Stimulated activated CD4-positive, alpha-beta T cell treated with anti-CD3 and anti-CD28 coated beads, Interleukin-1b, Interleukin-23, amount 100 ng/mL, for 24 hours (primary cell): ENCODE measurements around the gene LRRC41.
"Not testable (repeated sequence)": the region's sequence is repeated elsewhere in the genome, so short reads cannot be mapped to it uniquely, and the experiment has no call there.

ENCODE experiments used
- DNase-seq, 4 experiments: peaks; one replicate each; pipeline ENCODE4 v3.0.0-alpha.2; 2020; ENCODE audit warnings: low read depth in 4 of 4, low spot score in 1 of 4

Gene LRRC41, protein sequence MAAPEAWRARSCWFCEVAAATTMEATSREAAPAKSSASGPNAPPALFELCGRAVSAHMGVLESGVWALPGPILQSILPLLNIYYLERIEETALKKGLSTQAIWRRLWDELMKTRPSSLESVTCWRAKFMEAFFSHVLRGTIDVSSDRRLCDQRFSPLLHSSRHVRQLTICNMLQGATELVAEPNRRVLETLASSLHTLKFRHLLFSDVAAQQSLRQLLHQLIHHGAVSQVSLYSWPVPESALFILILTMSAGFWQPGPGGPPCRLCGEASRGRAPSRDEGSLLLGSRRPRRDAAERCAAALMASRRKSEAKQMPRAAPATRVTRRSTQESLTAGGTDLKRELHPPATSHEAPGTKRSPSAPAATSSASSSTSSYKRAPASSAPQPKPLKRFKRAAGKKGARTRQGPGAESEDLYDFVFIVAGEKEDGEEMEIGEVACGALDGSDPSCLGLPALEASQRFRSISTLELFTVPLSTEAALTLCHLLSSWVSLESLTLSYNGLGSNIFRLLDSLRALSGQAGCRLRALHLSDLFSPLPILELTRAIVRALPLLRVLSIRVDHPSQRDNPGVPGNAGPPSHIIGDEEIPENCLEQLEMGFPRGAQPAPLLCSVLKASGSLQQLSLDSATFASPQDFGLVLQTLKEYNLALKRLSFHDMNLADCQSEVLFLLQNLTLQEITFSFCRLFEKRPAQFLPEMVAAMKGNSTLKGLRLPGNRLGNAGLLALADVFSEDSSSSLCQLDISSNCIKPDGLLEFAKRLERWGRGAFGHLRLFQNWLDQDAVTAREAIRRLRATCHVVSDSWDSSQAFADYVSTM

DNA sequence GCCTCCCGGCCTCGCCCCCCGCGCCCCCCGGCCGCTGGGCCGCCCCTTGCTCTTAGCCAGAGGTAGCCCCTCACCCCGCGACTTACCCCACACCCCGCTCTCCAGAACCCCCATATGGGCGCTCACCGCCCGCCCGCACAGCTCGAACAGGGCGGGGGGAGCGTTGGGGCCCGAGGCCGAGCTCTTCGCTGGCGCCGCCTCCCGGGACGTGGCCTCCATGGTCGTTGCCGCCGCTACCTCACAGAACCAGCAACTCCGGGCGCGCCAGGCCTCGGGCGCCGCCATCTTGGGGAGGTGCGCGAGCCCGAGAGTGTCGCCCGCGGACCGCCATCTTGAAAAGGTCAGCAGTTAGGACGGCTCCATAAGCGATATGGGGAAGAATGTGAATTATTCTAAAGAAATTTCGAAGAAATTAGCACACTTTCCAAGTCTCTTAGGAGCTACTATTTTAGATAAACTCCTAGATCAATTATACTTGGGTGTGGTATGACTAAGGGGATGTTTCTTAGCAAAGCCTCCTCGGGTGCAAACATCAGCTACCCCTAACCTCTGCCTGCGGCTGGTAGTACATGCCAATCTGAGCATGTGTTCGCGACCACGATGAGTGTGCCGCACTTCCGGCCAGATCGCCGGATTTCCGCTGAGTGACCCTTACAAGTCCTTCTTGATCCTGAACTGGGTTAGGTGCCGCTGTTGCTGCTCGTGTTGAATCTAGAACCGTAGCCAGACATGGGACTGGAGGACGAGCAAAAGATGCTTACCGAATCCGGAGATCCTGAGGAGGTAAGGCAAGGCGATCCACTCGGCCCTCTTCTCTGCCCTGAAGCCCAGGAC is at the start of gene LRRC41, which contains the start of gene UQCRH:
TSS of gene LRRC41 (minus strand) at position 579 of the 834 bp plus-strand sequence. CDS start at position 285, 294 bp downstream.
TSS of gene UQCRH (plus strand) at position 661 of the 834 bp plus-strand sequence. CDS start at position 730, 69 bp downstream.
- DNase-seq = peak; percentile 78 to 85 (median 85)

DNA sequence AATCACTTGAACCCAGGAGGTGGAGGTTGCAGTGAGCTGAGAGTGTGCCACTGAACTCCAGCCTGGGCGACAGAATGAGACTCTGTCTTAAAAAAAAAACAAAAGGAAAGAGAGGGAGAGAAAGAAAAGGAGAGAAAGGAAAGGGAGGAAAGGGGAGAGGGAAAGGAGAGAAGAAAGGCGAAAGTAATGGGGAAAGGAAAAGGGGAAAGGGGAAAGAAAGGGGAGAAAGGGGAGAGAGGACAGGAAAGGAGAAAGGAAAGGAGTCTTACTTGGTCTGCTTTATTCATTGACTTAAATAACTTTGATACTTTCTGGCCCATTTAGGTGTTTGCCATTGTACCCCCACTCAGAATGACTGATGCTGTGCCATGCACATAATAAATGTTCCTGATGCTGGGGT is 48.9 kb upstream of the LRRC41 start:
- DNase-seq = no peak

DNA sequence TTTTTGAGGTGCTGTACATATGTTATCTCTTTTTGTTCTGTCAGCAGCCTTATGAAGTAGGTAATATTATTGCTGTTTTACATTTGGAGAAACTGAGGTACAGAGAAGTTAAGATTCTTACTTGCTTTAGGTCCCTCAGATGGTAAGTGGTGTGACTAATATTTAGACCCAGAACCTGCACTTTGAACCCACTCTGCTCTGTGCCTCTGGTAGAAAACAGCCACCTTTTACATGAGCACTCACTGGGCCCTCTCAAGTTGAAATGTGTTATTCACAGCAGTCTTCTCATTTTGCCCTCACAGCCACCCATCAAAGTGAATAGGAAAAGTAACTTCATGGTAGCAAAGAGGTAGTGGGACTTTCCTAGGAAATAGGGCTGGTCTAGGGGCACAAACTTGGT is 41.9 kb upstream of the LRRC41 start:
- no peak for DNase-seq

DNA sequence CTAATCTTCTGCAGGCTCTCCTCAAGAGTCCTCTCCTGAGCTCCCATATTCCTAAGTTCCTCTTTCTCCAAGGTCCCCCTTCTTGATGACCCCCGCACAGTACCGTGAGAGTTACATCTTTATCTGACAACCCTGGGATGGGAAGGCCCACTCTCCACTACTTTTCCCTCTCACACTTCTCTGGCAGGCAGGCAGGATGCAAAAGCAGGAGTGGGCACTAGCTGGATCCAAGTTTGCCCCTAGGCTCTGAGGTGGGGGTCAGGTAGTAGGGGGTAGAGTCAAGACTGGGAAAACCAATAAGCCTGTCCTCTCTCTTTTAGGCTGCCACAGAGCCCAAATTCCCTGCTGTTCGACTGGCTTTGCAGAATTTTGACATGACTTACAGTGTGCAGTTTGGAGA is 41.1 kb upstream of the LRRC41 start:
- DNase-seq = no peak

DNA sequence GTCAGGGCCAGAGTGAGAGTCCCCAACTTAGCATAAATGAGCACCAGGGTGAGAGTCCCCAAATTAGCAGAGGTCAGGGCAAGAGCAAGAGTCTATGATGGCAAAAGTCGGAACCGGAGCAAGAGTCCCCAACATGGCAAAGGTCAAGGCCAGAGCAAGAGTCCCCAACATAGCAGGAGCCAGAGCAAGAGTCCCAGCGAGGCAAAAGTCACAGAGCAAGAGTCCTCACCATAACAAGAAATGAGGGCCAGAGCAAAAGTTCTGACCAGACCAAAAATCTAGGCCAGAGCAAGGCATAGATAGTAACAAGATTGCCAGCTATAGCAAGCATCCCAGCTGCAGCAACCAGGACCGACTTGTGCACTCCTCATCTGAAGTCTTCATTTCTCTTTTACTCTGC is 40.3 kb upstream of the LRRC41 start:
- no peak for DNase-seq

DNA sequence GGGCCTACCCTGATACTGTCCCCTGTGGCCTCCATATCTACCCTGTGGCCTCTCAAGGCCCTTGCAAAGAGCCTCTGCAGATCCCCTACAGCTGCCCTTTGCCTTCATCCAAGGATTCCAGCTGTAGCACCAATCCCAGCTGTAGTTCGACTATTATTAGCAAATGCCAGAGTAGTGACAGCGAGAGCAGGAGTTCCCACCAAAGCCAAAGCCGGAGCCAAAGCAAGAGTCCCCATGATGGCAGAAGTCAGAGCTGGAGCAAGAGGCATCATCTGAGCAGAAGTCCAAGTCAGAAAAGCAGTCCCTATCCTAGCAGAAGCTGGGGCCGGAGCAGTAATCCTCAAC is 39.9 kb upstream of the LRRC41 start:
- DNase-seq = no peak

DNA sequence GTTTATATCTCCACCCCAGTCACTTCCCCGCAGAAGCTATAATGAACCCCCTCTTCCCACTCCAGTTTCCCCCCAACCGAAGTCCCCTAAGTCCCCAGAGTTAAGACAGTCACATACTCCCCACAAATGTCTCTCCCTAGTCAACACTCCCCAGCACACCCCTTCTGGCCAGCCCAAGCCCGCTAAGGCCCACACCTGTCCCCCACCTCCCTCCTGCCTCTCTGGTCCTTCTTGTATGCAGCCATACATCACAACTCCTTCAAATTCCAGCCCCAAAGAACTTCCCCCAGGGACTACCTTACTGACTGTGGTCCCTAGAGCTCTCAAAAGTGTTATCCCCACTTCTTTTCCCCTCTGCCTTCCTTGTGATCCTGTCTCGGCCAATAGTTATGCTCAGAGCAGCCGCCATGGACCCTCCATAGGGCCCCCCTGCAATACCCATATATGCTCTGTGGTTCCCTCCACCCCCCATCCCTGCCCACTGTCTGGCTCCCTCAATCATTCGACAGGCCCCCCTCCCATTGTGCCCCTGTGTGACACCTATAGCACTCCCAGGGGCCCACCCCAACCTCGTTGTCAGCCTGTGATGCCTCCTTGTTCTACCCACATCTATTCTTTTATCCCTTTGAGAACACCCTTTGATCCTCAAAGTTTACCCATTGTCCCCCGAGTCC is 39.4 kb upstream of the LRRC41 start:
- no peak for DNase-seq

DNA sequence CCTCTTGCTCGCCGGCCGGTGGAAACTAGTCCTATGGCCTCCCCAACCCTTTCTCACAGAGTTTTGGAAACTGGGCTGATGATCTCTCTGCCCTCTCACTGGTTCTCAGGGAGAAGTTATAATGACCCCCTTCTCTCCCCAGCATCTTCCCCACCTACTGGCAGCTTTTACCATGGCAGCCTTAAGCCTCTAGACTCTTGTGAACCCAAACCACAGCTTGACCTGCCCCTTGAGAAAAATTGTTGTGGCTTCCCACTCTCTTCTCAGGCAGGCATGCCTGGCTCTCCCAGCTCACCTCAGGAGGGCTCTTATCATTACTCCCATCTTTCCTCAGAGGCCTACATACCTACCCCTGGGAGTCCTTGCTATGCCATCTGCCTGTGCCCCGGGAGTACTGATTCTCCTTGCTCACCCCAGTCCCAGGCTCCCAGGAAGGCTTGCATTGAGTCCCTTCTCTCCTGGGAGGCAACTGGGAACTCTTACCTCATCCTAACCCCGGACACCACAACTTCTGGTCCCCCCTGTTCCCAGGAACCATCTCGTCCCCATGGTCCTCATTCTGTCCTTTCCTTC is 38.8 kb upstream of the LRRC41 start:
- DNase-seq = no peak

DNA sequence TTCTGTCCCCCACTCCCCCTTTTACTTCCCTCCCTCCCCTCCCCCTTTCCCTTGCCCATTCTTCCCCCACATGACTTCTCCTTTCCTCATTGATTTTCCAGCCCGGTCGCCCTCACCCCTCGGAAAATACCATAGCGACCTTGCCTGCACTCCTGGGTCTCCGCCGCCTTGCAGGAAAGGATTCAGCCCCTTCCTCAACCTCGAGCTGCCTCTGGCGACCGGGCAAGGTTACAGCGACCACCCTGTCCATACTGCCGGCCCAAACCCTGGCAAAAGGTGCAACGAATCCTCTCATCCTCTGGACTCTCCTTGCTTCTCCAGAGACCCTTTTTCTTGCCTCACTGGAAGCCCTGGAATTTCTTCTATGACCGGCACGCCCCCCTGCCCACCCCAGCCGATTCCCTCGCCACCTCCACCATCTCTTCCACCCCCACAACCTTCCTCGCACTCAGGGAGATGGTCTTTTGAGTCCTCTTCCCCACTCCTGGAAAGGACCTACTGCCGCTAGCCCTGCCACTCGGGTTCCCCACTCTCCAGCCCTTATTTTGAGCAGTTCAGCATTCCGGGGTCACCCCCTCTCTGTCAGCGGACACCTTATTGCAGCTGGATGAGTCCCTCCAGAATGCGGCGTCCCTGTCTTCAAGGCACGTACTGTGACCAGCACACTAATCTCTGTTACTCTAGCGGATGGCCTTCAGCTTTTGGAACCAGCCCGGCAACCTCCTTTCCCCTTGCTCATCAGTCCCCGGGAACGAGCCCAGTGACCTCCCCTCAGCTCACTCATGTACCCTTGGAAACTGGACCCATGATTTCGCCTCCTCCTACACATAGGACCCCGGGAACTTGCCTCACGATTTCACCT is 38.0 kb upstream of the LRRC41 start:
- DNase-seq = no peak

DNA sequence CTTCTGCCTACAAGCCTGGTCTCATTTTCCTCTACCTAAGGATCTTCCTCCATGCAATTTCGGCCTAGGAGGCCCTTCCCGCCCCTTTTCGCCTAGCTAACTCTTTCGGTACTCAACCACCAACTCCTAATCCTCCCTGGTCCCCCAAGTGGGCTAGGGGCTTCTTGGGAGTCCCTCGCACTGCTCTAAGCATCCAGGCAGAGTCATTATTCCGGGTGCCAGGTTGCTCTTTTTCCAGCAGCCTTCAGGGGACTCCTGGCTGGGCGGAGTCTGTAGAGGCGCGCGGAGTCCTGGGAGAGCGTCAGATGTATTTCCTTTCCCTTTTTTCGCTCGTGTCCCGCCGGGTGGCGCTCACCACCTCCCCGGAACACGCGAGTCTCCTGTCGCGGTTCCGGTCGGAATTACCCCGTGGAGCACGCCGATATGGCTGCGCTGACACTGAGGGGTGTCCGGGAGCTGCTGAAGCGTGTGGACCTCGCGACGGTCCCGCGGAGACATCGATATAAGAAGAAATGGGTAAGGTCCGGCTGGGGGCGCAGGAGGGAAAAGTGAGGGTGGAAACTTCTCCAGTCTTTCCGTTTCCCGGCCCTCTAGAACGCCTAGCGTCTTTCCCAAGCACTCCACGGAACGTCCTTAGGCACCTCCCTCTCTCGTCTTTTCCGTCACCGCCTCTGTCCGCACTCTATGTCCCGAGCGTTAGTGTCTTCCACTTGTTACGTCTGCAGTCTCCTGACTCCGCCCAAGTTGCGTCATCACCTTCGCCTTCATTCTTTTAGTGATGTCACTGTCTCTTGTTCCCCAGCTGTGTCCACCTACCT is 37.2 kb upstream of the LRRC41 start, which contains the start of gene NSUN4:
TSS of gene NSUN4 (plus strand) at position 404 of the 818 bp plus-strand sequence. CDS start at position 424, 20 bp downstream.
- peak; percentile 53 to 81 (median 70) for DNase-seq

DNA sequence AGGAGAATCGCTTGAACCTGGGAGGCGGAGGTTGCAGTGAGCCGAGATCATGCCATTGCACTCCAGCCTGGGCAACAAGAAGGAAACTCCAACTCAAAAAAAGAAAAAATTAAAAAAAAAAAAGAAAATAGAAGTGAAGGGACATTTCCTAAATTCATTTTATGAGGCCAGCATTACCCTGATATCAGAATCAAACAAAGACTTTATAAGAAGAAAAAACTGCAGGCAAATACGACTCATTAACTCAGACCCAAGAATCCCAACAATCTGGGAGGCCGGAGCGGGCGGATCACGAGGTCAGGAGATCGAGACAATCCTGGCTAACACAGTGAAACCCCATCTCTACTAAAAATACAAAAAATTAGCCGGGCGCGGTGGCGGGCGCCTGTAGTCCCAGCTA is 34.0 kb upstream of the LRRC41 start:
- not testable (repeated sequence) for DNase-seq

DNA sequence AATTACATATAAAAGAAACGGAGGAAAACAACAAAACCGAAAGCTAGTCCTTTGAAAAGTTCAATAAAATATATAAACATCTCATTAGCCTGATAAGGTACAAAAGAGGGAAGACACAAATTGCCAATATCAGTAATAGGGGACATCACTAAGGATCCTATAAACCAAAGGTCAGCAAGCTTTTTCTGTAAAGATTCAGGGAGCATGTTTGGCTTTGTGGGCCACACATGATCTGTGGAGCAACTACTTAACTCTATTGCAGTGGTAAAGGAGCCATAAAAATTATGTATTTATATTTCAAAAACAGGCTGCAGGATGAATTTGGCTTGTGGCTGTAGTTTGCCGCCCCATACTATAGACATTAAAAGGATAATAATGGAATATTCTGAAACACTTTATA is 31.7 kb upstream of the LRRC41 start:
- no peak for DNase-seq

DNA sequence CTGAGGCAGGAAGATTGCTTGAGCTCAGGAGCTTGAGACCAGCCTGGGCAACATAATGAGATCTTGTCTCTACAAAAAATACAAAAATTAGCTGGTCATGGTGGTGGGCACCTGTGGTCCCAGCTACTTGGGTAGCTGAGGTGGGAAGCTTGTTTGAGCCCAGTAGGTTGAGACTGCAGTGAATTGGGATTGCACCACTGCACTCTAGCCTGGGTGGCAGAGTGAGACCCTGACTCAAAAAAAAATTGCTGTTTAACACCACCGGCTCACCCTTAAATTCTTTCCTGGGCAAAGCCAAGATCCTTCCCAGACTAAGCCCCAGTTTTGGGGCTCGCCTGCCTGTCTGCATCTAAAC is 30.6 kb upstream of the LRRC41 start:
- no peak for DNase-seq

DNA sequence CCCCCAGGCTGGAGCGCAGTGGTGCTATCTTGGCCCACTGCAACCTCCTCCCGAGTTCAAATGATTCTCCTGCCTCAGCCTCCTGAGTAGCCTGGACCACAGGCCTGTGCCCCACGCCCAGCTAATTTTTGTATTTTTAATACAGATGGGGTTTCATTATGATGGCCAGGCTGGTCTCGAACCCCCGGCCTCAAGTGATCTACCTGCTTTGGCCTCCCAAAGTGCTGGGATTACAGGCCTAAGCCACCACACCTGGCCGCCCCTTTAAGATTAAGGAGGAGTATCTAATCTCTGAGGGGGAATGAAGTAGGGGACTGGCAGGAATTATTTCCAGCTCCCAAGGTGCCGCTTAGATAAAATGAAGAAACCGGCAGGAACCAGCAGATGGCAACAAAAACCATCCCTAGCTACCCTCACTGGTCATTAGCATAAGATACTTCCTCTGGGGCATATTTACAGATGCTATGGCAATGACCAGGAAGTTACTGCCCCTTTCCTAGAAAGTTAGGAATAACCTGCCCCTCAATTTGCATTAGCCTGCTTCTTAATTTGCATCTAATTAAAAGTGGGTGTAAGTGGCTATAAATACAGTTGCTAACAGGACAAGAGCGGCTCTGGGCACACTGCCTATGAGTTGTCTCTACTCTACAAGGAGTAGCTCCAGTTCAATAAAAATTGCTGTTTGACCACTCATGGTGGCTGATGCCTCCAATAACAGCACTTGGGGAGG is 30.0 kb upstream of the LRRC41 start:
- DNase-seq = no peak

DNA sequence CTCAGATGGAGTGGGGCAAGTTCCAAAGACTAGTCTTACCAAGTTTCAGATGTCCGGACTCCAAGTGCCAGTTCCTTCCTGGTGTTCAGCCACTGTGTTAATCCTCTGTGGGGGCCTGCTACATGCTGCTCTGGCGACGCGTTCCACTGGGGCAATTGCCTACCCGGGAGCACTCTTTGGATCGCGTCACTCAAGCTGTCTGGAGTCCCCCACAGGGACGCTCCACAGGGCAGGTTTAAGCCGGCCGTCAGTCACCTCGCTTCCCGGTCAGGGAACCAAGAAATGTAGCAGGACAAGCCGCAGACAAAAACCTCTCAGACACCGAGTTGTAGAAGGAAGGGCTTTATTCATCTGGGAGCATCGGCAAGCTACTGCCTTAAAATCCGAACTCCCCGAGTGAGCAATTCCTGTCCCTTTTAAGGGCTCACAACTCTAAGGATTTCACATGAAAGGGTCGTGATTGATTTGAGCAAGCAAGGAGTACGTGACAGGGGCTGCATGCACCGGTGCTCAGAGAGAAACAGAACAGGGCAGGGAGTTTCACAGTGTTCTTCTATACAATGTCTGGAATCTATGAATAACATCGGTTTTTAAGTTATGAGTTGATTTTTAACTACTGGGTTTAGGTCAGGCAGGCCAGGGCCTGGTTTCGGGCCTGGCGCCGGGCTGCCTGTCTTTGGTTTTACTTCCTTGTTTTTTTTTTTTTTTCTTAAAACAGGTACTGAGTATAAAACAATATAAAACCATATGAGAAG is 28.5 kb upstream of the LRRC41 start:
- not testable (repeated sequence) for DNase-seq

DNA sequence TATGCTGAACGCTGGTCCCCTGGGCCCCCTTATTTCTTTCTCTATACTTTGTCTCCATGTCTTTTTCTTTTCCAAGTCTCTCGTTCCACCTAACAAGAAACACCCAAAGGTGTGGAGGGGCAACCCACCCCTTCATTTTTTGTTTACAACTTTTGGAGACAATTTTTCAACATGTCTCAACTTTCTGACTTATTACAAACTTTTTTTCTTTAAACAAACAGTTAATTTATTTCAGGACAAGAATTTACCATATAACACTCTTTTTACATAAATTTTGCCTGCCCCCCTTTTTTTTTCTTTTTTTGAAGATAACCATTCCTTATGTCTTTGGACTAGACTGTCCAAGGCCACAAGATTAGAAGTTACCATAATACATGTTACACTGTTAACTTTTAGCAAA is 27.0 kb upstream of the LRRC41 start:
- DNase-seq = not testable (repeated sequence)

DNA sequence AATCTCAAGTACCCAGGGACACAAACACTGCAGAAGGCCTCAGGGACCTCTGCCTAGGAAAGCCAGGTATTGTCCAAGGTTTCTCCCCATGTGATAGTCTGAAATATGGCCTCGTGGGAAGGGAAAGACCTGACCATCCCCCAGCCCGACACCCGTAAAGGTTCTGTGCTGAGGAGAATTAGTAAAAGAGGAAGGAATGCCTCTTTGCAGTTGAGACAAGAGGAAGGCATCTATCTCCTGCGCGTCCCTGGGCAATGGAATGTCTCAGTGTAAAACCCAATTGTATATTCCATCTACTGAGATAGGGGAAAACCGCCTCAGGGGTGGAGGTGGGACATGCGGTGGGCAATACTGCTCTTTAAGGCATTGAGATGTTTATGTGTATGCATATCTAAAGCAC is 26.4 kb upstream of the LRRC41 start:
- not testable (repeated sequence) for DNase-seq
